ENCODE results near the gene ANXA11. TPM values are rescaled to one million over a fixed set of nuclear protein-coding genes. Genes with fewer than 3 reads are reported as not detected.

The ANXA11 gene
- total RNA-seq, 2 experiments from 2014 or later: 181 to 191 TPM

- peaks cover 47% of the 10 kb centered on the region for H3K36me3 Mint-ChIP-seq
- peak overlapping the region; percentile 31 for H3K27ac Mint-ChIP-seq
- H3K4me3 Mint-ChIP-seq: no peak overlapping the region
- H3K27me3 Mint-ChIP-seq: no peaks in the 10 kb centered on the region
- peaks cover 2% of the 10 kb centered on the region for H3K9me3 Mint-ChIP-seq
- peaks cover 73% of the 10 kb centered on the region for H3K4me1 Mint-ChIP-seq
- DNase-seq: no peak
Observed at GRCh38 chr10:80200259-80200658, 5.1 kb downstream of the ANXA11 start.

DNA sequence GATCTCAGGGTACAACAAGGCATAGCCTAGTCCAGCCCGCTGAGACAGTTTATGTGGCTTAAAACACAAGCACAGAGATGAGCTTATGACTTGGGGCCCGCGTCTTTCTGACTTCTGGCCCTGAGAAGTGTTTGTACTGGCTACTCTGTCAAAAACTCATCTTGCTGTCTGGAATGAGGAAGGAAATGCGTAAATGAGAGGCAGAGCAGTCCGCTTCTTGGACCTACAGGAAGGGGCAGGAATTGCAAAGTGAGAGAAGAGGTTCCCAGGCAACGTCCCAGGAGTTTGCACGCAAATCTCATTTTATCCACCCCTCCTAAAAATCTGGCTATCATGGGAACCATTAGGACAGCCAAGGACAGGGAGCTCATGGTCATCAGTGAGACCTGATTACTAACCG, 5.5 kb downstream of the ANXA11 start:
- H3K4me3 Mint-ChIP-seq: no peak overlapping the region
- peaks cover 2% of the 10 kb centered on the region for H3K9me3 Mint-ChIP-seq
- peaks cover 50% of the 10 kb centered on the region for H3K36me3 Mint-ChIP-seq
- H3K4me1 Mint-ChIP-seq: peaks cover 76% of the 10 kb centered on the region
- DNase-seq: no peak
- H3K27me3 Mint-ChIP-seq: no peaks in the 10 kb centered on the region
- no peak overlapping the region for H3K27ac Mint-ChIP-seq

GRCh38 chr10:80197972-80198916, 7.1 kb downstream of the ANXA11 start:
- H3K9me3 Mint-ChIP-seq: peaks cover 2% of the 10 kb centered on the region
- no peak for DNase-seq
- H3K27ac Mint-ChIP-seq: peak overlapping the region; percentile 69
- H3K36me3 Mint-ChIP-seq: peaks cover 58% of the 10 kb centered on the region
- no peaks in the 10 kb centered on the region for H3K27me3 Mint-ChIP-seq
- H3K4me3 Mint-ChIP-seq: peak overlapping the region; percentile 6
- peaks cover 77% of the 10 kb centered on the region for H3K4me1 Mint-ChIP-seq

GRCh38 chr10:80196950-80197315, 8.4 kb downstream of the ANXA11 start:
- Mint-ChIP-seq H3K36me3 (peaks cover 65% of the 10 kb centered on the region), H3K4me1 (peaks cover 73% of the 10 kb centered on the region), H3K9me3 (peaks cover 12% of the 10 kb centered on the region), H3K27ac (peak overlapping the region; percentile 75), H3K4me3 (peak overlapping the region; percentile 62), H3K27me3 (no peaks in the 10 kb centered on the region)
- DNase-seq: no peak

GRCh38 chr10:80196270-80196949, 8.9 kb downstream of the ANXA11 start:
- DNase-seq: peak; percentile 75

DNA sequence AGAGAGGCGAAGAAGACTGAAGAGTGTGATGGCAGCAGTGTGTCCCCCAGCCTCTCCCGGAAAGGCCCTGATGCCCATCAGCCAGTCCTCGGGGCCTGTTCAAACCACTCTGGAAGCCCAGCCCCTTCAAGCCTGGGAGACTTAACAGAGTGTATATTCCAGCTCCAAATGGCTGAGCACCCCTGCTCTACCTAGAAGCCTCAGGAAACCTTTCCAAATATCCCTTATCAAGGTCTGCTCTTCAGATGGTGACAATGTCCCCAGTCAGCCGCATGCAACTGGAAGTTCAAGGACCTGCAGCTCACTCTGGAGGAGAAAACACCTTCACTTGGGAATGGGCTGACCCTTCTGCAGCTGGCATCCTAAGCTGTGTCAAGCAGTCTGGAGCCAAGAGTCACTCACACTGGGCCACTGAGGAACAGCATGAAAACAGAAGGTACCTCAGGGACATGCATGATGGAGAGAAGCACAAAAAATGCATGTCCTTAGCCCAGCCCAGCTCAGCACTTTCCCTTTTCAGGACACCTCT, 10.2 kb downstream of the ANXA11 start:
- Mint-ChIP-seq H3K27me3 (no peaks in the 10 kb centered on the region), H3K9me3 (peaks cover 15% of the 10 kb centered on the region), H3K27ac (peak overlapping the region; percentile 75), H3K36me3 (peaks cover 57% of the 10 kb centered on the region), H3K4me3 (no peak overlapping the region), H3K4me1 (peaks cover 61% of the 10 kb centered on the region)
- no peak for DNase-seq

More at GRCh38 chr10:80196270-80196949, 8.9 kb downstream of the ANXA11 start:
- H3K4me1 Mint-ChIP-seq: peaks cover 71% of the 10 kb centered on the region
- peak overlapping the region; percentile 75 for H3K27ac Mint-ChIP-seq
- peaks cover 13% of the 10 kb centered on the region for H3K9me3 Mint-ChIP-seq
- peak overlapping the region; percentile 62 for H3K4me3 Mint-ChIP-seq
- H3K36me3 Mint-ChIP-seq: peaks cover 65% of the 10 kb centered on the region
- no peaks in the 10 kb centered on the region for H3K27me3 Mint-ChIP-seq

DNA sequence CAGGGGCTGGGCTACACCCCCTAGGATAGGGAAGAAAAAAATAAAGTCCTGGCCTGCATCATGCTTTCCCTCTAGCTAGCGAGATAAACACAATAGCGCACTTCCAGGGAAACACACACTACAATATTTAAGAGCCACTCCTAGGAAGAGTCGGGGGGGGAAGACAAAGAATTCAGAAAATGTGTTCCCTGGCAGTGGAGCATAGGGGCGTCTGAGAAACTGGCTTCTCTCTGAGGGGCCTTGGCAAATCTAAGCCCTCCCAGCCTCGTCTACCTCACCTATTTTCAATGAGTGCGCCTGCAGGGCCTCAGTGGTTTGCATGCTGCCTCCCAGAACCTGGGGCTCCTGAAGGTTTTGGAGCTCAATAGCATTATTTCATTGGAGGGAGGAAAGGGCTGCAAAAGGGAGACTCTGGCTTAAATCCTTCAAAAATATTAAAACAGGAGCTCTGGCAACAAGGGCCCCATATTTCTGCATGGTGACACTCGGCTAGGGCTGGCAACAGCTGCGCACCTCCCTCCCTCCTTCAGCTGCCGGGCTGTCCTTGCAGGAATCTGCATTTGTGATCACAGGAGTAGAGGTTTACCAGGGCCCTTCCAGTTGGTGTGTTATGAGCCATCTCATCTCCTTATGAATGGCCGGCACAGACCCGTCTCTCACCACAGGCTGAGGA, 10.8 kb downstream of the ANXA11 start:
- Mint-ChIP-seq H3K9me3 (peaks cover 15% of the 10 kb centered on the region), H3K4me3 (no peak overlapping the region), H3K27me3 (no peaks in the 10 kb centered on the region), H3K27ac (no peak overlapping the region), H3K4me1 (peaks cover 62% of the 10 kb centered on the region), H3K36me3 (peaks cover 59% of the 10 kb centered on the region)
- DNase-seq: no peak

- Mint-ChIP-seq H3K4me3 (no peak overlapping the region), H3K9me3 (peaks cover 15% of the 10 kb centered on the region), H3K36me3 (peaks cover 59% of the 10 kb centered on the region), H3K27ac (peak overlapping the region; percentile 80), H3K4me1 (peaks cover 68% of the 10 kb centered on the region), H3K27me3 (no peaks in the 10 kb centered on the region)
- no peak for DNase-seq
Observed at GRCh38 chr10:80192553-80192952, 12.8 kb downstream of the ANXA11 start.

DNA sequence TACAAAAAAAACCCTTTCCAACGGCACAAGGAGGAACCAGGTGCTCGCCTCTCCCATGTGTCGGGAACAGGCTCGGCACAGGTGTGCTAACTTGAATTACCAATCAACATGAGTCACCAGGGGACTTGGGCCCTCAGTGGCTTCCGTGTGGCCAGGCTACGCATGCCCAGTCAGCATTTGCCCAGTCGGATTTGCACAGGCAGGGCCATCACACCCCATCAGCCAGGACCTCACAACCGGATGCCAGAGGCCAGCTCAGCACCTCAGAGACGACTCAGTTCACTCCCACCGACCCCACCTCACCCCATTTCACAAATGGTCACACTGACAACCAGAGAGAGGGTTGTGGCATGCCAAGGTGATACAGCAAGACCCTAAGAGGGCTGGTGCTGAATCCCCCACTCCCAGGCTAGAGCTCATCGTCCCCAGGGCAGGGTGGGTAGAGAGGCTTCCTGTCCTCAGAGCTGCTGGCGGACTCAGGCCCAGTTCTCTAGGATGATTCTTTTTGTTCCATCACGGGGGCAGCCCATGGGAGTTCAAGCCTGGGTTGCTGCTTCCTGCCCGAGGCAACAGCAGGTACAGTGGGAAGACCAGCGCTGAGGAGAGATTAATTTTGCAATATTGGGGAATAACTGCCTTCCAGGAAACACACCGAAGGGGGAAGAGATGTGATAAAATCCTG, 13.6 kb downstream of the ANXA11 start:
- Mint-ChIP-seq H3K9me3 (peaks cover 15% of the 10 kb centered on the region), H3K27me3 (no peaks in the 10 kb centered on the region), H3K36me3 (peaks cover 58% of the 10 kb centered on the region), H3K4me1 (peaks cover 68% of the 10 kb centered on the region), H3K4me3 (peak overlapping the region; percentile 15), H3K27ac (peak overlapping the region; percentile 80)
- no peak for DNase-seq

DNA sequence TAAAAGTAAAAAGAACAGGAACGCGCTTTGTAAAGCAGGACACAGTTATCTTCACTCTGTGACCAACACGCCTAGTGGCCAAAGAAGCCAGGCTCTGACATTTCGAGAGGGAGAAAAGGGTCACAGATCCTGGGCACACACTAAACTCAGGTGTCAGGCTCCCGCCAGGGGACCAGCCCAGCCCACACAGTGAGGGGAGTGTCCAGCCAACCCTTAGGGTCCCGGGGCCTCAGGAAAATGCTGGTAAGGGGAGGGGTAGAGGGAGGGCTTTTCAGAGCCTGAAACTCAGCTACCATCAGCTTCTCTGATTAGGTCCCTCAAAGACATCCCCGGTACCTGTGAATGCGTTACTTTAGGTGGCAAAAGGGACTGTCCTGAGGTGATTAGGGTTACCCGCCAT, 16.6 kb downstream of the ANXA11 start:
- Mint-ChIP-seq H3K4me1 (peaks cover 71% of the 10 kb centered on the region), H3K27ac (peak overlapping the region; percentile 81), H3K4me3 (peak overlapping the region; percentile 8), H3K27me3 (no peaks in the 10 kb centered on the region), H3K9me3 (peaks cover 12% of the 10 kb centered on the region), H3K36me3 (peaks cover 38% of the 10 kb centered on the region)
- no peak for DNase-seq

GRCh38 chr10:80187465-80188409, 17.6 kb downstream of the ANXA11 start:
- H3K27me3 Mint-ChIP-seq: no peaks in the 10 kb centered on the region
- peak overlapping the region; percentile 66 for H3K4me3 Mint-ChIP-seq
- H3K27ac Mint-ChIP-seq: peak overlapping the region; percentile 88
- peaks cover 9% of the 10 kb centered on the region for H3K9me3 Mint-ChIP-seq
- peak; percentile 69 for DNase-seq
- peaks cover 71% of the 10 kb centered on the region for H3K4me1 Mint-ChIP-seq
- peaks cover 30% of the 10 kb centered on the region for H3K36me3 Mint-ChIP-seq

GRCh38 chr10:80187060-80187459, 18.3 kb downstream of the ANXA11 start:
- H3K4me3 Mint-ChIP-seq: peak overlapping the region; percentile 66
- peaks cover 24% of the 10 kb centered on the region for H3K36me3 Mint-ChIP-seq
- H3K9me3 Mint-ChIP-seq: peaks cover 4% of the 10 kb centered on the region
- H3K27ac Mint-ChIP-seq: peak overlapping the region; percentile 88
- no peaks in the 10 kb centered on the region for H3K27me3 Mint-ChIP-seq
- peaks cover 71% of the 10 kb centered on the region for H3K4me1 Mint-ChIP-seq
- DNase-seq: no peak

- peaks cover 71% of the 10 kb centered on the region for H3K4me1 Mint-ChIP-seq
- H3K36me3 Mint-ChIP-seq: peaks cover 19% of the 10 kb centered on the region
- H3K27me3 Mint-ChIP-seq: no peaks in the 10 kb centered on the region
- DNase-seq: peak; percentile 44
- peak overlapping the region; percentile 88 for H3K27ac Mint-ChIP-seq
- H3K4me3 Mint-ChIP-seq: peak overlapping the region; percentile 66
- H3K9me3 Mint-ChIP-seq: peaks cover 2% of the 10 kb centered on the region
Observed at GRCh38 chr10:80186364-80187012, 18.8 kb downstream of the ANXA11 start.
